DMS153 (cell line): Measurements from ENCODE around the gene HES2.
"Not testable (repeated sequence)": the region's sequence is repeated elsewhere in the genome, so short reads cannot be mapped to it uniquely, and the experiment has no call there.

ENCODE experiments used
- DNase-seq: peaks from one replicate; lab custom pipeline; 2025; lab: John Stamatoyannopoulos, UW

HES2 gene

DNA sequence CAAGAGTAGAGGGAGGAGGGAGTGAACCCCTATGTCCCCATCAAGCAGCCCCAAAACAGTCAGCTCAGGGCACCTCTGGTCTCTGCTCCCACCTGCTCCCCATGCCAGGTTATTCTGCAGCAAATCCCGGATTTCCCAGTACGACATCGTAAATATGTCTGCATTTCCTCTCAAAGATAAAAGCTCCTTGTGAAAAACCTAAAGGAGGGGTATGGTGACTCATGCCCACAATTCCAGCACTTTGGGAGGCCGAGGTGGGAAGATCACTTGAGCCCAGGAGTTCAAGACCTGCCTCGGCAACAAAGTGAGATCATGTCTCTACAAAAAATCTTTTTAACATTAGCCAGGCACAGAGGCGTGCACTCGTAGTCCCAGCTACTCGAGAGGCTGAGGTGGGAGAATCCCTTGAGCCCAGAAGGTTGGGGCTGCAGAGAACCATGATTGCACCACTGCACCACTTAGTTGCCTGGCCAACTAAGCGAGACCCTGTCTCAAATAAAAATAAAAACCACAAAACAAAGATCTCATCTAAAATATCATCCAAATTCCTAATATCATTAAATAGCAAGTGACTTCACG is 33.3 kb downstream of the HES2 start:
- DNase-seq, result no peak

DNA sequence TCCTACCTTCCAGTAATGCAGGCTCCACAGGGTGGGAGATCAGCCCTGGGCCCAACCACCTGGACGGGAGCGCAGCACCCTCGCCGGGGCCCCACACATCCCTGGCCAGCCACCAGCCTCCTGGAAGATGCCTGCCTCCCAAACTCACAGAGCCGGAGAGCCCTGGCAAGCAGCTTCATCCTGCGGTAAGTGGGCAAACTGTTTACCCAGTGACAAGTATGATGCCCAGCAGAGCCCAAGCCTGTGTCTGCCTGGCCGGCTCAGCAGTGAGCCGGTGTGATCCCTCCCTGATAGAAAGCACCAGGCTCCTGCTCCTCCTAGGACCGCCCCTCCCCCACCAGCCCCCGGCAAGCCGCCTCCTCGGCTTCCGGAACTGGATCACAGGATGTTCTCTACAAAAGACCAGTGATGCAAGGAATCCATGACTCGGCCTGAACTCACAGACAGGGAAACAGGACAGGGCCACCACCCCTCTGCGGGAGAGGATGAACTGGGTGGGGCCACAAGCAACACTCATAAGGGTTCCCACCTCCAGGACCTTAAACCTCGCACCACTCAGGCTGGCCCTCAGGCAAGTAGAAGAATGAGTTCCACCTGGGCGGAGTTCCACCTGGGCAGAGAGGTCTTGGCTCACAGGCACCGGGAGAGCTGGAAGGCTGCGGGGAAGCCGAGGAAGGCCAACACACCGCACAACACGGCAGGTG is 34.1 kb downstream of the HES2 start:
- peak; percentile 94 for DNase-seq

DNA sequence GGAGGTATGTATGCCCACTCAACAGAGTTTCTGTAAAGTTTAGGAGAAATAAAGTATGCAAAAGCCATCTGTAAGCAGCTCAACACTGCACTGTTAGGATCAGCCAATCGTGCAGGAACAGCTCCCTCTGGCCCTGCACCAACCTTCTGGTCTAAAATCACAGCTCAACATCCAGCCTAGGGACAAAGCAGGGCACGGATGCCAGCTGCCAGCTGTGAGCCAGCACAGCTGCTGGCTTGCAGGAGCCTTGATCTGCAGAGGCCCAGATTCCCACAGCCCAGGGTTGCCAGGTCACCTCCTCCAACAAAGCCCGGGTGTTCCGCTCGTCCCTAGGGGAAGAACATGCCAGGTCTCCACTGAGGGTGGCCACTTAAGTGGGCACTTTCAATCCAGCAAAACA is 34.8 kb downstream of the HES2 start:
- DNase-seq, result no peak

DNA sequence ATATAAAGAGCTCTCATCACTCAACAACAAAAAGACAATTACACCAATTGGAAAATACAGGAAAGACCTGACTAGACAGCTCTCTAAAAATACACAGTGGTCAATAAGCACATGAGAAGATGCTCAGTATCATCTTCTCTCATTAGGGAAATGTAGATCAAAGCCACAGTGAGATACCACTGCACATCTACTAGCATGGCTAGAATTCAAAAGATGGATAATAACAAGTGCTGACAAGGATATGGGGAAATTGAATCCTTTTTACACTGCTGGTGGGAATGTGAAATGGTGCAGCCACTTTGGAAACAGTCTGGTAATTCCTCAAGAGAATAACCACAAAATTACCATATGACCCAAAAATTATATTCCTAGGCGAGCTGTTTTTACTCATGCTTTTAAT is 35.6 kb downstream of the HES2 start:
- no peak for DNase-seq

DNA sequence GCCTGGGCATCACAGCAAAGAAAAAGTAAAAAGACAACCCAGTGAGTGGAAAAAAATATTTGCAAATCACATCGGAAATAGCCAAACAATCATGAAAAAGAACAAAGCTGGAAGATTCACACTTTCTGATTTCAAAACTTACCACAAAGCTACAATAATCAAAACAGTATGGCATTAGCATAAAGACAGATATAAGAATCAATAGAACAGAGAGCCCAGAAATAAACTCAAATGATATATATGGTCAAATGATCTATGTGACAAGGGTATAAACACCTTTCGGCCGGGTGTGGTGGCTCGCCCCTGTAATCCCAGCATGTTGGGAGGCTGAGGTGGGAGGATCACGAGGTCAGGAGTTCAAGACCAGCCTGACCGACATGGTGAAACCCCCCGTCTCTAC is 39.7 kb downstream of the HES2 start:
- no peak for DNase-seq

DNA sequence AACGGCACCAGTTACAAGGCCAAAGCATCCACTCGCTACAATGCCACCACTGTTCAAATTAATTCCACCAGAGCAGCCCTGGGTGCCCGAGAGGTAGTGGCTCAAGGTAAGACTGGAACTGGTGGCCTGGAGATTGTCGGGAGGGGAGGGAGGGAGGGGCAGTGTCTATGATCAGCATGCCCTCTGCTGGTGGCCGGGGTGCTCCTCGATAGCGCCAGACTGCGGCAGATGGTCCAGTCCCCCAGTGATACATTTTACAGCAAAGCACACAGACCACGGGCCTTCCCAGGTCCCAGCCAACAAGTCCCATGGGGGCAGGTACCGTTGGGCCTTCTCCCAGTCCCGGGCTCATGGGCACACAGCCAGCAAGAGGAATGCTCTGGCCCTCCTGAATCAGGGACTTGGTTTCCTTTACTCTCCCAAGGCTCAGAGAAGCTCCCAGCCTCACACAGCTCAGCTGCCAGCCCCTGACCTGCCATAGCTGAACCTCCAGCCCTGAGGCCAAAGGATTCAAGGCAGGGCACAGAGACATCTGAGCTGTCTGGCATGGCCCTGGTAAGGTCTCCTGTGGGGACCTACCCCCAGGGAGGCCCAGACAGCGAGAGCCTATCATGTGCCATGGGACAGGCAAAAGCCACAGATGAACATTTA is 41.5 kb downstream of the HES2 start:
- DNase-seq, result no peak

DNA sequence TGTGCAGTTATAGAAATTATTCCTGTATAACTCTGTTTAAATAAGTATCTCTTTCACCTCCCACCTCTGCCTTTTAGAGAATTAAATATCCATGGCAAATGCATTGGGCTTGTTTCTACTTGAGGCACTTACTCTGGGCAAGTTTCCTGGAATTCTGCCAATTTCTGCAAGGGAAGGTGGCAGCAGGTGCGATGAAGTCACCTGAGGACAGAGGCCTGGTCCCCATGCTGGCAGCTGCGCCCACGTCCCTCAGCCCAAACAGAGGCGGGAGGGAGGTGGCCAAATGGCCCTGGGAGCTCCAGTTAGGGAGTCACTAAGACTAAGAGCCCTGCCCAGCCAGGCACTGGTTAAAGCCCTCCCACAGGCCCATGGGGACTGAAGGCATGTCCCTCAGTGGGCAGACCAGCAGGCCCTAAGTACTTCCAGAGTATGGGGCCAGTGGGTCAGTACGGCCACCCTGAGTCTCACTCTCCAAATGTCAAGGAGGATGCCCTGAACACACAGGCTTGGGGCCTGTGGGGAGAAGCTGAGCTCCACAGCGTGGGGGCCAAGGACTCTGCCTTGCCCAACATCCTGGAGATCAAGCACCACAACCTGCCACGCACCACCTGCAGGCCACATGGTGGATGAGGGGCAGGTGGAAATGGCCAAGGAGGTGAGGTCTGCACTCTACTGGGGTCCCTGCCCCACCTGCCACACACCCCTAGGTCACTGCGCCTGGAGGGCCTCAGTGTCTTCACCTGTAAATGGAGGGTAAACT is 45.6 kb downstream of the HES2 start:
- peak; percentile 76 for DNase-seq

DNA sequence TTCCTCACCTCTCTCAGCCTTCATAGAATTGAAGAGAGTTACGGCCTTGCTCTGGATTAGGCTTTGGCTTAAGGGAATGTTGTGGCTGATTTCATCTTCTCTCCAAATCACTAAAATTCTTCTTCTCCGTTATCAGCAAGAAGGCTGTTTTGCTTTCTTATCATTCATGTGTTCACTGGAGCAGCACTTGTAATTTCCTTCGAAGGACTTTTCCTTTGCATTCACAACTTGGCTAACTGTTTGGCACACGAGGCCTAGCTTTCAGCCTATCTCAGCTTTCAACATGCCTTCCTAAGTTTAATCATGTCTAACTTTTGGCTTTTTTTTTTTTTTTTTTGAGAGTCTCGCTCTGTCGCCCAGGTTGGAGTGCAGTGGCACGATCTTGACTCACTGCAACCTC is 47.5 kb downstream of the HES2 start:
- DNase-seq, result not testable (repeated sequence)

DNA sequence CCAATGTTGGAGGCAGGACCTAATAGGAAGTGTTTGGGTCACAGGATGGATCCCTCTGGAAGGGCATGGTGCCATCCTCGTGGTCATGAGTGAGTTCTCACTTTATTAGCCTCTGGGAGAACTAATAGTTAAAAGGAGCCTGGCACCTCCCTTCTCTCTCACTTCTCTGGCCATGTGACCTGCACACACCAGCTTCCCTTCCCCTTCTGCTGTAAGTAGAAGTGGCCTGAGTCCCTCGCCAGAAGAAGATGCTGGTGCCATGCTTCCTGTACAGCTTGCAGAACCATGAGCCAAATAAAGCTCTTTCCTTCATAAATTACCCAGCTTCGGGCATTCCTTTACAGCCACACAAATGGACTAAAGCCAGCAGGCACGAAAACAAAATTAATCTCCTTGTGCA is 49.7 kb downstream of the HES2 start:
- no peak for DNase-seq

DNA sequence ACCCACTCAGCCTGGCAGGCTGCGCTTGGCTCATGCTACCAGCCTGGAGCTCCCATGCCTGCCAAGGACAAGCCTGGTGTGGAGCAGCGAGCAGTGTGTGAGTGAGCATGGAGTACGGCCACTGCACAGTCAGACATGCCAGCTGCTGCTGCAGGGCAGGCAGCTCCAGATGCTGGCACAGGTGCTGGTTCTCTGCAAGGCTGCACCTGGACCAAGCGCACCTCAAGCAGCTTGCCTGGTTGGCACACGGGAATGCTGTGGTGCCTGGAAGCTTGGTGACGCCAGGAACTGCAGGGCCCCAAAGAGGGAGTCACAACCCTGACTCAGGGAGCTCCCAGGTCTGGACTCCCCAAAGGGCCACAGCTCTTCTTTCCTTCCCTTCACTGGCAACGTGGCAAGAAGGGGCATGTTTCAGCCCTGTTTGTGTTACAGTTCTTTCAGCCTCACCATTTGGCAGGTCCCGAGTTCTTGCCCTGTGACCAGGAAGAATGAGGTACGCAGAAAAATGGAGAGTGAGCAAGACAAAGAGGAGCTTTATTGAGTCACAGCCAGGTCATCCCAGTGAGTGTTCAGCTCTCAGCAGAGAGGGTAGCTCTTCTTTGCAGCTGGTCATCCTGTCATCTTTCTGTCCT is 52.2 kb downstream of the HES2 start:
- DNase-seq, result no peak

DNA sequence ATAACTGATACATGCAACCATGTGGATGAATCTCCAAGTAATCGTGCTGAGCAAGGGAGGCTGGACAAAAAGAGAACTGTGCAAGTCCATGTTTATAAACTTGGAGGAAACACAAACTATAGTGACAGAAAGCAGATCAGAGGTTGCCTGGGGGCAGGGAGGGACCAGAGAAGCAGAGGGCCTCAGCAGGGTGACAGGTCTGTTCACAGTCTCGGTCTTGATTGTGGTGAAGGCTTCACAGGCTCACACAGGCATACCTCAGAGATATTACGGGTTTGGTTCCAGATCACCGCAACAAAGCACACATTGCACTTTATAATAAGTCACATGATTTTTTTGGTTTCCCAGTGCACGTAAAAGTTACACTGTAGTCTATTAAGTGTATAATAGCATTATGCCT is 54.7 kb downstream of the HES2 start:
- no peak for DNase-seq

DNA sequence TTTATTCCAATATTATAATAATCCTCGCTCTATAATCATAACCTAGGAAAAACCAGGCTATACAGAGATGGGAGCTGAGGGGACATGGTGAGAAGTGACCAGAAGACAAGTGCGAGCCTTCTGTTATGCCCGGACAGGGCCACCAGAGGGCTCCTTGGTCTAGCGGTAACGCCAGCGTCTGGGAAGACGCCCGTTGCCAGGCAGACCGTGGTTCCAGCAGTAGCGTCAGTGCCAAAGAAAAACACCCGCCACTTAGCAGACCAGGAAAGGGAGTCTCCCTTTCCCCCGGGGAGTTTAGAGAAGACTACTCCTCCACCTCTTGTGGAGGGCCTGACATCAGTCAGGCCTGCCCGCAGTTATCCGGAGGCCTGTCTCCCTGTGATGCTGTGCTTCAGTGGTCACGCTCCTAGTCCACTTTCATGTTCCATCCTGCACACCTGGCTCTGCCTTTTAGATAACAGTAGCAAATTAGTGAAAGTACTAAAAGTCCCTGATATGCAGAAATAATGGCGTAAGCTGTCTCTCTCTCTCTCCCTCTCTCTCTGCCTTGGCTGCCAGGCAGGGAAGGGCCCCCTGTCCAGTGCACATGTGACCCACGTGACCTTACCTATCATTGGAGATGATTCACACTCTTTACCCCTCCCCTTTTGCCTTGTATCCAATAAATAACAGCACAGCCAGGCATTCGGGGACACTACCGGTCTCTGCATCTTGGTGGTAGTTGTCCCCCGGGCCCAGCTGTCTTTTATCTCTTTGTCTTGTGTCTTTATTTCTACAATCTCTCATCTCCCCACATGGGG is 56.4 kb downstream of the HES2 start:
- DNase-seq, result not testable (repeated sequence)
